ENCODE measurements around the gene STX18. TPM values are rescaled to one million over a fixed set of nuclear protein-coding genes. Genes with fewer than 3 reads are reported as not detected.

STX18 gene
- total and polyA plus RNA-seq, 10 of the 15 experiments (the other 5 are each of a cell fraction or from before 2014, with no cell fraction given) = 8.2 to 46.6 (median 31.1) TPM

GRCh38 chr4:4521136-4521535, 20.7 kb downstream of the STX18 start (continued):
- TF ChIP-seq, protein P1, sequence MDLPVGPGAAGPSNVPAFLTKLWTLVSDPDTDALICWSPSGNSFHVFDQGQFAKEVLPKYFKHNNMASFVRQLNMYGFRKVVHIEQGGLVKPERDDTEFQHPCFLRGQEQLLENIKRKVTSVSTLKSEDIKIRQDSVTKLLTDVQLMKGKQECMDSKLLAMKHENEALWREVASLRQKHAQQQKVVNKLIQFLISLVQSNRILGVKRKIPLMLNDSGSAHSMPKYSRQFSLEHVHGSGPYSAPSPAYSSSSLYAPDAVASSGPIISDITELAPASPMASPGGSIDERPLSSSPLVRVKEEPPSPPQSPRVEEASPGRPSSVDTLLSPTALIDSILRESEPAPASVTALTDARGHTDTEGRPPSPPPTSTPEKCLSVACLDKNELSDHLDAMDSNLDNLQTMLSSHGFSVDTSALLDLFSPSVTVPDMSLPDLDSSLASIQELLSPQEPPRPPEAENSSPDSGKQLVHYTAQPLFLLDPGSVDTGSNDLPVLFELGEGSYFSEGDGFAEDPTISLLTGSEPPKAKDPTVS (IDR thresholded peaks at IDR 0.05; ENCODE audit: low read depth, low read length) = no peak
- TF ChIP-seq MYC (IDR thresholded peaks at IDR 0.05; ENCODE audit: insufficient read depth, insufficient read length, insufficient replicate concordance, low read length, severe bottlenecking) (no peak), RUNX3 (IDR thresholded peaks at IDR 0.05; ENCODE audit: low read length) (peak; percentile 60), CHD4 (IDR thresholded peaks at IDR 0.05) (no peak), MYB (IDR thresholded peaks at IDR 0.05; ENCODE audit: borderline replicate concordance, low read depth, low read length) (no peak), PAX8 (IDR thresholded peaks at IDR 0.05) (no peak), IKZF1 (conservative IDR thresholded peaks at IDR 0.05) (peak; percentile 37; the same call in 1 of the 2 replicates), HDGF (IDR thresholded peaks at IDR 0.05) (no peak), NFIC (IDR thresholded peaks at IDR 0.05; ENCODE audit: low read depth, low read length) (no peak), MTA2 (IDR thresholded peaks at IDR 0.05; ENCODE audit: low read depth) (peak; percentile 49), E4F1 (IDR thresholded peaks at IDR 0.05; ENCODE audit: borderline replicate concordance, partially characterized antibody) (no peak), ATF7 (IDR thresholded peaks at IDR 0.05; ENCODE audit: low read depth) (0 out of 2 replicates have a peak, but pooled peaks have one; percentile 26), PBX3 (IDR thresholded peaks at IDR 0.05; ENCODE audit: insufficient replicate concordance, low read depth, low read length) (no peak)
